ENCODE measurements around the gene CELSR1.

- TF ChIP-seq CTCF (conservative IDR thresholded peaks at IDR 0.05; ENCODE audit: low read depth, low read length) (no peak), EZH2phosphoT487 (IDR thresholded peaks at IDR 0.05; ENCODE audit: borderline replicate concordance, low read length) (no peak), EZH2 (IDR thresholded peaks at IDR 0.05; ENCODE audit: low read length, unreplicated experiment) (no peak)
Measured at GRCh38 chr22:46451741-46452140, 85.7 kb downstream of the CELSR1 start.

Data from PC-3 (cell line).